Stimulated activated CD8-positive, alpha-beta memory T cell treated with anti-CD3 and anti-CD28 coated beads, Interleukin-12 subunit alpha, Interleukin-12 subunit beta, amount 100 ng/mL, for 24 hours (primary cell): Measurements from ENCODE around the gene C8B.

Experiments
- DNase-seq: peaks from one replicate; pipeline ENCODE4 v3.0.0-alpha.2; 2020; ENCODE audit errors: extremely low read depth

The C8B gene

GRCh38 chr1:56931686-56932085 is 34.1 kb downstream of the C8B start:
- no peak for DNase-seq

GRCh38 chr1:56931211-56931610 is 34.6 kb downstream of the C8B start:
- DNase-seq: no peak

GRCh38 chr1:56929492-56929891 is 36.3 kb downstream of the C8B start:
- DNase-seq: no peak

GRCh38 chr1:56927986-56928385 is 37.8 kb downstream of the C8B start:
- DNase-seq: no peak

- no peak for DNase-seq
Observed at GRCh38 chr1:56927171-56927570, 38.6 kb downstream of the C8B start.

GRCh38 chr1:56925193-56925592 is 40.6 kb downstream of the C8B start:
- DNase-seq: no peak

- no peak for DNase-seq
Observed at GRCh38 chr1:56924116-56924515, 41.7 kb downstream of the C8B start.

- DNase-seq: no peak
Observed at GRCh38 chr1:56923201-56923600, 42.6 kb downstream of the C8B start.

- no peak for DNase-seq
Observed at GRCh38 chr1:56922507-56922906, 43.3 kb downstream of the C8B start.

- DNase-seq: no peak
Observed at GRCh38 chr1:56922070-56922469, 43.7 kb downstream of the C8B start.

GRCh38 chr1:56921479-56921878 is 44.3 kb downstream of the C8B start:
- no peak for DNase-seq

GRCh38 chr1:56920591-56921001 is 45.2 kb downstream of the C8B start:
- DNase-seq: no peak

GRCh38 chr1:56917356-56917755 is 48.5 kb downstream of the C8B start:
- no peak for DNase-seq

GRCh38 chr1:56916630-56917029 is 49.2 kb downstream of the C8B start:
- no peak for DNase-seq

- no peak for DNase-seq
Observed at GRCh38 chr1:56915960-56916359, 49.9 kb downstream of the C8B start.

GRCh38 chr1:56912325-56912724 is 53.5 kb downstream of the C8B start:
- DNase-seq: no peak

- no peak for DNase-seq
Observed at GRCh38 chr1:56911098-56911938, 54.5 kb downstream of the C8B start.

- no peak for DNase-seq
Observed at GRCh38 chr1:56910441-56910985, 55.3 kb downstream of the C8B start.

GRCh38 chr1:56908619-56909221 is 57.1 kb downstream of the C8B start:
- no peak for DNase-seq

GRCh38 chr1:56905667-56906066 is 60.1 kb downstream of the C8B start:
- DNase-seq: no peak

- DNase-seq: no peak
Observed at GRCh38 chr1:56904663-56905397, 61.0 kb downstream of the C8B start.

GRCh38 chr1:56903778-56904177 is 62.0 kb downstream of the C8B start:
- no peak for DNase-seq

GRCh38 chr1:56901716-56902115 is 64.1 kb downstream of the C8B start:
- no peak for DNase-seq
